Hepatocyte (in vitro differentiated cells): ENCODE data around the gene RAB28.

Experiments
- CTCF ChIP-seq: fragments of 200-600 bp; sonication (generic); IDR thresholded peaks from 2 replicates; pipeline ENCODE4 v1.5.1; 2016; ENCODE audit warnings: antibody characterized with exemption, mild to moderate bottlenecking; ENCODE audit not compliant: poor library complexity
- EZH2 ChIP-seq: fragments of 200-600 bp; sonication (generic); IDR thresholded peaks from 2 replicates; pipeline ENCODE4 v1.6.1; 2016; ENCODE audit warnings: antibody characterized with exemption, mild to moderate bottlenecking, borderline replicate concordance
- EZH2phosphoT487 ChIP-seq: fragments of 200-600 bp; sonication (generic); IDR thresholded peaks from one replicate; pipeline ENCODE4 v1.6.1; 2018; ENCODE audit warnings: antibody characterized with exemption, mild to moderate bottlenecking, low read depth, moderate library complexity; ENCODE audit not compliant: unreplicated experiment, severe bottlenecking

GRCh38 chr4:13521047-13521446, 36.9 kb upstream of the RAB28 start:
- TF ChIP-seq CTCF: no peak
- no peak for TF ChIP-seq EZH2
- no peak for TF ChIP-seq EZH2phosphoT487
